Measurements from ENCODE around the gene ADSL.

The ADSL gene

GRCh38 chr22:40407831-40408717, 61.8 kb downstream of the ADSL start:
- peaks cover 40% of the 10 kb centered on the region for H3K36me3 Mint-ChIP-seq
- DNase-seq = no peak
- CTCF ChIA-PET = no interaction called here
- peaks cover 10% of the 10 kb centered on the region for H3K4me1 Mint-ChIP-seq
- H3K27me3 Mint-ChIP-seq = no peaks in the 10 kb centered on the region
- peak overlapping the region; percentile 19 for H3K27ac Mint-ChIP-seq
- no peak overlapping the region for H3K4me3 Mint-ChIP-seq
- H3K9me3 Mint-ChIP-seq = no peaks in the 10 kb centered on the region

GRCh38 chr22:40408718-40409612, 62.7 kb downstream of the ADSL start:
- DNase-seq = no peak
- CTCF ChIA-PET = no interaction called here
- Mint-ChIP-seq H3K4me3 (no peak overlapping the region), H3K27me3 (no peaks in the 10 kb centered on the region), H3K27ac (no peak overlapping the region), H3K9me3 (no peaks in the 10 kb centered on the region), H3K4me1 (peaks cover 2% of the 10 kb centered on the region), H3K36me3 (peaks cover 31% of the 10 kb centered on the region)

- H3K27me3 Mint-ChIP-seq = no peaks in the 10 kb centered on the region
- H3K9me3 Mint-ChIP-seq = no peaks in the 10 kb centered on the region
Observed at GRCh38 chr22:40409613-40410113, 63.4 kb downstream of the ADSL start.

GRCh38 chr22:40410272-40410671, 64.0 kb downstream of the ADSL start:
- Mint-ChIP-seq H3K27ac (no peak overlapping the region), H3K27me3 (no peaks in the 10 kb centered on the region), H3K4me1 (peaks cover 9% of the 10 kb centered on the region), H3K4me3 (no peak overlapping the region), H3K9me3 (no peaks in the 10 kb centered on the region), H3K36me3 (peaks cover 38% of the 10 kb centered on the region)
- DNase-seq = no peak
- CTCF ChIA-PET = interaction anchor here (0.5 kb wide), 1 partner anchor 352 kb away, joined by 3 read pairs; no protein-coding TSS in a partner anchor

More at GRCh38 chr22:40409613-40410113, 63.4 kb downstream of the ADSL start:
- peaks cover 7% of the 10 kb centered on the region for H3K4me1 Mint-ChIP-seq
- CTCF ChIA-PET = no interaction called here
- no peak for DNase-seq
- no peak overlapping the region for H3K4me3 Mint-ChIP-seq
- peaks cover 32% of the 10 kb centered on the region for H3K36me3 Mint-ChIP-seq
- H3K27ac Mint-ChIP-seq = no peak overlapping the region

GRCh38 chr22:40410731-40411505, 64.6 kb downstream of the ADSL start:
- CTCF ChIA-PET = no interaction called here
- H3K9me3 Mint-ChIP-seq = no peaks in the 10 kb centered on the region
- peaks cover 15% of the 10 kb centered on the region for H3K4me1 Mint-ChIP-seq

GRCh38 chr22:40411506-40411861, 65.2 kb downstream of the ADSL start:
- DNase-seq = no peak
- CTCF ChIA-PET = no interaction called here
- Mint-ChIP-seq H3K36me3 (peaks cover 49% of the 10 kb centered on the region), H3K9me3 (no peaks in the 10 kb centered on the region), H3K27ac (no peak overlapping the region), H3K4me3 (no peak overlapping the region), H3K27me3 (no peaks in the 10 kb centered on the region), H3K4me1 (peaks cover 21% of the 10 kb centered on the region)

More at GRCh38 chr22:40410731-40411505, 64.6 kb downstream of the ADSL start:
- no peak overlapping the region for H3K4me3 Mint-ChIP-seq
- H3K36me3 Mint-ChIP-seq = peaks cover 43% of the 10 kb centered on the region
- DNase-seq = no peak
- no peaks in the 10 kb centered on the region for H3K27me3 Mint-ChIP-seq
- no peak overlapping the region for H3K27ac Mint-ChIP-seq

- Mint-ChIP-seq H3K27ac (no peak overlapping the region), H3K36me3 (peaks cover 50% of the 10 kb centered on the region), H3K4me1 (peaks cover 24% of the 10 kb centered on the region), H3K4me3 (no peak overlapping the region), H3K9me3 (no peaks in the 10 kb centered on the region), H3K27me3 (no peaks in the 10 kb centered on the region)
- CTCF ChIA-PET = no interaction called here
- DNase-seq = no peak
Observed at GRCh38 chr22:40412441-40412840, 66.1 kb downstream of the ADSL start.

- Mint-ChIP-seq H3K36me3 (peaks cover 50% of the 10 kb centered on the region), H3K4me3 (no peak overlapping the region), H3K4me1 (peaks cover 24% of the 10 kb centered on the region), H3K9me3 (no peaks in the 10 kb centered on the region), H3K27ac (peak overlapping the region; percentile 45), H3K27me3 (no peaks in the 10 kb centered on the region)
- CTCF ChIA-PET = no interaction called here
- no peak for DNase-seq
Observed at GRCh38 chr22:40413873-40414272, 67.6 kb downstream of the ADSL start.

- no peak for DNase-seq
- Mint-ChIP-seq H3K27me3 (no peaks in the 10 kb centered on the region), H3K4me1 (peaks cover 24% of the 10 kb centered on the region), H3K4me3 (no peak overlapping the region), H3K9me3 (no peaks in the 10 kb centered on the region), H3K36me3 (peaks cover 50% of the 10 kb centered on the region), H3K27ac (peak overlapping the region; percentile 45)
- CTCF ChIA-PET = no interaction called here
Observed at GRCh38 chr22:40414311-40414710, 68.0 kb downstream of the ADSL start.

GRCh38 chr22:40414838-40415505, 68.7 kb downstream of the ADSL start:
- H3K36me3 Mint-ChIP-seq = peaks cover 53% of the 10 kb centered on the region
- peaks cover 24% of the 10 kb centered on the region for H3K4me1 Mint-ChIP-seq
- no peak overlapping the region for H3K4me3 Mint-ChIP-seq

GRCh38 chr22:40415531-40416266, 69.4 kb downstream of the ADSL start:
- H3K36me3 Mint-ChIP-seq = peaks cover 55% of the 10 kb centered on the region
- CTCF ChIA-PET = interaction anchor here (0.8 to 1.4 kb wide), 3 partner anchors 13 to 483 kb away, joined by 3 to 4 read pairs (median 3); no protein-coding TSS in a partner anchor
- H3K4me3 Mint-ChIP-seq = peak overlapping the region; percentile 6
- DNase-seq = no peak
- peaks cover 24% of the 10 kb centered on the region for H3K4me1 Mint-ChIP-seq
- no peaks in the 10 kb centered on the region for H3K9me3 Mint-ChIP-seq
- H3K27ac Mint-ChIP-seq = peak overlapping the region; percentile 80
- H3K27me3 Mint-ChIP-seq = no peaks in the 10 kb centered on the region

More at GRCh38 chr22:40414838-40415505, 68.7 kb downstream of the ADSL start:
- Mint-ChIP-seq H3K27me3 (no peaks in the 10 kb centered on the region), H3K9me3 (no peaks in the 10 kb centered on the region), H3K27ac (peak overlapping the region; percentile 80)
- CTCF ChIA-PET = interaction anchor here (0.8 to 1.4 kb wide), 3 partner anchors 12 to 484 kb away, joined by 3 to 4 read pairs (median 3); no protein-coding TSS in a partner anchor
- DNase-seq = no peak

GRCh38 chr22:40416267-40416570, 69.9 kb downstream of the ADSL start:
- Mint-ChIP-seq H3K36me3 (peaks cover 50% of the 10 kb centered on the region), H3K4me3 (no peak overlapping the region), H3K27ac (peak overlapping the region; percentile 80), H3K4me1 (peaks cover 24% of the 10 kb centered on the region), H3K27me3 (no peaks in the 10 kb centered on the region), H3K9me3 (no peaks in the 10 kb centered on the region)
- no peak for DNase-seq
- CTCF ChIA-PET = interaction anchor here (1.4 kb wide), 1 partner anchor 14 kb away, joined by 3 read pairs; no protein-coding TSS in a partner anchor

GRCh38 chr22:40416636-40417035, 70.3 kb downstream of the ADSL start:
- peaks cover 24% of the 10 kb centered on the region for H3K4me1 Mint-ChIP-seq
- no peaks in the 10 kb centered on the region for H3K27me3 Mint-ChIP-seq
- no peak overlapping the region for H3K4me3 Mint-ChIP-seq
- peaks cover 51% of the 10 kb centered on the region for H3K36me3 Mint-ChIP-seq
- peak overlapping the region; percentile 47 for H3K27ac Mint-ChIP-seq
- CTCF ChIA-PET = interaction anchor here (1.4 kb wide), 1 partner anchor 14 kb away, joined by 3 read pairs; no protein-coding TSS in a partner anchor
- no peak for DNase-seq
- H3K9me3 Mint-ChIP-seq = no peaks in the 10 kb centered on the region

Measured in activated naive CD4-positive, alpha-beta T cell treated with anti-CD3 and anti-CD28 coated beads, Interleukin-2, amount 10 ng/mL, durations not matched to agents 7 days and 5 days (primary cell).